GM18502 (cell line): ENCODE data around the gene ADAT2.
A peak's percentile ranks its signal among the peaks of the same experiment; 100 is the strongest.
"Not testable (repeated sequence)": the region's sequence is repeated elsewhere in the genome, so short reads cannot be mapped to it uniquely, and the experiment has no call there.

Source experiments
- ATAC-seq: cut with Tn5 transposase; IDR thresholded peaks from one replicate; pipeline ENCODE4 v1.9.1; 2021; ENCODE audit warnings: mild to moderate bottlenecking; ENCODE audit not compliant: unreplicated experiment, poor library complexity

ADAT2 gene

DNA sequence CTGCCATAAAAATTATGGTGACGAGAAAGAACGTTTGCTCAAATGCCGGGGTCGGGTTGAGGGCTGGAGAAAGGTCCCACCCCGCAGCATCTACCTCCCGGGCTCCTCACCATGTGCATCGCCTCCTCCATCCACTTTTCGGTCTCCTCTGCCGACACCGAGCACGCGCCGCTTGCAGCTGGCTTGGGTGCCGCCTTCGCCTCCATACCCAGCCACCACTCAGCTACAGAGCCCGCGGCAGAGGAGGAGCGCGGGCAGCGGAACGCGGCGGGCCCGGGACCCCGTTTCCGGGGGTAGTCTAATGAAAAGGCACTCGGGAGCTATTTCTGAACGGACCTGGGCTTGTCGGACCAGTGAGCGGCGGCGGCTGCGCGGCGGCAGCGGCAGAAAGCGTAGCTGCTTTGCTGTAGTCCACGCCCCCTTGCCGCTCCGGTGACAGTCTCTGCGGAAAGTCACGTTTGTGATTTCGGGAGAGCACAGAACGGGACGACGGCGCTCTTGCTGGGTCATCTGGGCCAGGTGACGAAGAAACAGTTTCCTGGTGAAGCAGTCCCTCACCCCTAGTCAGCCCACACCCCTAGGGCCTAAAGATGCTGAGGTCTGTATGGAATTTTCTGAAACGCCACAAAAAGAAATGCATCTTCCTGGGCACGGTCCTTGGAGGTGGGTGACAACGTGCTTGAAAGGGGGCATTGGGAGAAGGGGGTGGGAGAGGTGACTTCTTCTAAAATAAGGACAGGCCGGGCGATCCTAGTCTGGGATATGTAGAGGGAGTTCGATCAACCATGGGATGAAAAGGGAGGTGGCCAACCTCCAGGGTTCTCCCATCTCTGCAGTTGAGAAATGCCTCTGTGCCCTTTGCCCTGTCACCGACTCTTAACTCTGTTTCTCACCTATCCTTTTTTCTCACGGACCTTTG lies at the start of gene ADAT2, which contains the start of gene PEX3:
Gene ADAT2, minus strand, starts transcription at position 243 of the 919 bp plus-strand sequence. Its CDS starts 37 bp downstream, at position 206.
Gene PEX3, plus strand, starts transcription at position 353 of the 919 bp plus-strand sequence. Its CDS starts 238 bp downstream, at position 591.
- peak; percentile 98 for ATAC-seq

DNA sequence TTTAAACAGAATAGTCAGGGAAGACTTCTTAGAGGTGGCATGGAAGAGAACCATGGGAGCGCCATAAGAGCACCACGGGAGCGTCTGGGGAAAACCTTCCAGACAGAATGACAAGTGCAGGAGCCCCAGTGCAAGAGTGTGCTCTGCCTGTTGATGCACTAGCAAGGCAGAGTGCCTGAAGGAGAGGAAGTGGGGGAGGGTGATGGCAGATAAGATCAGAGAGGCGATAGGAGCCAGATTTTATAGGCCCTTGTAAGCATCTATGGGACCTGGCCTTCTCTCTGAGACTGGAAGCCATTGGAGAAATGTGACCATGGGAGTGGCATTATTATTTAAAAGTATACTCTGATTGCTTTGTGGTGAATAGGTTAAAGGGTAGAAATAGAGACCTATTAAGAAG lies 47.9 kb upstream of the ADAT2 start:
- no peak for ATAC-seq

DNA sequence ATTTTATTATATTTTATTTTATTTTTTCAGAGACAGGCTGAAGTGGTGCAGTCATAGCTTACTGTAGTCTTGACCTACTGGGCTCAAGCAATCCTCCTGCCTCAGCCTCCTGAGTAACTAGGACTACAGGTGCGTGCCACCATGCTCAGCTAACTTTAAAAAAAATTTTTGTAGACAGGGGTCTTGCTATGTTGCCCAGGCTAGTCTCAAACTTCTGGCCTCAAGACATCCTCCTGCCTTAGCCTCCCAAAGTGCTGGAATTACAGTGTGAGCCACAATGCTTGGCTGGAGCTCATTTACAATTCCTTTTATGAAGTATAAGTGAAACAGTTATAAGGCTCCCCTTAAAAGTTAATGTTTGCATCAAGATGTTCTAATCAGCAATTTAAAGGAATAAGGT lies 46.5 kb upstream of the ADAT2 start:
- no peak for ATAC-seq

DNA sequence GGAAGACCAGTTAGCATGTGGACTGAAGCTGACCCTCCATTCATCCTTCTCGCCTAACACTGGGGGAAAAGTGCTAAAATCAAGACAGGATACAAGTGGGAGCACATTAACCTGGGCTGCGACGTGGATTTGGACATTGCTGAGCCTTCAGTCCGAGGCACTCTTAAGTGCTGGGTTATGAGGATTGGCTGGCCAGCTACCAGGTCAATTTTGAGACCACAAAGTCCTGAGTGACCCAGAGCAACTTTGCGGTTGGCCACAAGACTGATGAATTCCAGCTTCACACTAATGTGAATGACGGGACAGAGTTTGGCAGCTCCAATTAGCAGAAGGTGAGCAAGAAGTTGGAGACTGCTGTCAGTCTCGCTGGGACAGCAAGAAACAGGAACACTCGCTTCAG lies 40.3 kb upstream of the ADAT2 start:
- no peak for ATAC-seq

DNA sequence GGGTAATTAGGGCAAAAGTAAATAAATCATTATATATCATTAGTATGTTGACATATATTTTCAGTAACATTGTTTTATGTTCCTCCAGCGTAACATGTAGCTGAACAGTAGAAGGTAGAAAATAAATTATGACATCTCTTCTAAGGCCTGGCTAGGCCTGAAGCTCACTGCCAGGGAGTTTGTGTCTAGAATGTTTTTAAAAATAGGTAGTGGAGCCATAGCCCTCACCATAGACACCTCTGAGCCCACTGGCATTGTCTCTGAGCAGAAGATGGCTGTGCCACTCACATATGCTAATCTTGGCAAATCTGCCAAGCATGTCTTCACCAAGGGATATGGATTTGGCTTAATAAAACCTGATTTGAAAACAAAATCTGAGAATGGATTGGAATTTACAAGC lies 39.7 kb upstream of the ADAT2 start:
- no peak for ATAC-seq

DNA sequence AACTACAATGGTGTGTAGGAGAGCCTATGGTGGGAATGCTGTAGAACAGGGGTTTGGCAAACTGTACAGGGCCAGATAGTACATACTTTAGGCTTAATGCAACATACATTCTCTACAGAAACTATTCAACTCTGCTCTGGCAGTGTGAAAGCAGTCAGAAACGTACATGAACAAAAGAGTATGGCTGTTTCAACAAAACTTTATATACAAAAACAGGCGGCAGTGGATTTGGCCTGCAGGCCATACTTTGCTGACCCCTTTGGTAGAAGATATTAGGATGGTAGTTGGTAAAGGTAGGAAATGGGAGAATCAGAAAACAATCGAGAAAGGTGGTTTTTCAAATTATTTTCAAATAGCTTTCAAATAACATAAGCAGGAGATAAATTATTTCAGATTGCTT lies 36.3 kb upstream of the ADAT2 start:
- ATAC-seq, result no peak

DNA sequence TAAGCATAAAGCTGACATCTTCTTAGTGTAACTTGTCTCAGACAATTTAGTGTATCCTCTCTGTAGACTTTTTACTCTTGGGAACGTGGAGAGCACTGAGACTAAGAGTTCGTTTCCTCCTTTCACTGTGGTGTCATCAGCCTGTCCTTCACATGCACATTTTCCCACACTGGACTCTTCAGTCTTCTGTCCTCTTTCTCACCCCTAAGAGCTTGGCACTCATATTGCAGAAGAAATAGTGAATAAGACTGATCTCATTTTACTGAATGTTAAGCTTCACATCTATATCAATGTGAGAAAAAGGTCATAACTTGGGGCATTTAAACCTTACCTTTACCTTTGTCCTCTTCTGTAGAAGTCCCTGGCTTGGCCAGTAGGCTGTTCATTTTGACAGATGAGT lies 35.5 kb upstream of the ADAT2 start:
- ATAC-seq, result no peak

DNA sequence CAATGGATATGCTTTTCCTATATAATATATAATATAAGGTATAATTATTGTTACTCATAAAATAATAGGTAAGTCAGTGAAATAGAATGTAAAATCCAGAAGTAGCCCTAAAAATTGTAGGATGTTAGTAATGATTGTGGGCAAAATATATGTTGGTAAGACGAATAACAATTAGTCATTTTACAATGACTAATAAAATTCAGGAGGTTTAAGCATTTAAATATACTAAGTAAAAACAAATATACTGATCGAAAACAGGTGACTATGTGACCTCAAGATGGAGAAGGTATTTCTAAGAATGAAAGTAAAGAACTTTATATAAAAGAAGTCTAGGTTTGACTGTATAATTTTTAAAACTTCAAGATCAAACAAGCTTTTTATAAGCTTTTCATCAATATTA lies 32.1 kb upstream of the ADAT2 start:
- no peak for ATAC-seq

DNA sequence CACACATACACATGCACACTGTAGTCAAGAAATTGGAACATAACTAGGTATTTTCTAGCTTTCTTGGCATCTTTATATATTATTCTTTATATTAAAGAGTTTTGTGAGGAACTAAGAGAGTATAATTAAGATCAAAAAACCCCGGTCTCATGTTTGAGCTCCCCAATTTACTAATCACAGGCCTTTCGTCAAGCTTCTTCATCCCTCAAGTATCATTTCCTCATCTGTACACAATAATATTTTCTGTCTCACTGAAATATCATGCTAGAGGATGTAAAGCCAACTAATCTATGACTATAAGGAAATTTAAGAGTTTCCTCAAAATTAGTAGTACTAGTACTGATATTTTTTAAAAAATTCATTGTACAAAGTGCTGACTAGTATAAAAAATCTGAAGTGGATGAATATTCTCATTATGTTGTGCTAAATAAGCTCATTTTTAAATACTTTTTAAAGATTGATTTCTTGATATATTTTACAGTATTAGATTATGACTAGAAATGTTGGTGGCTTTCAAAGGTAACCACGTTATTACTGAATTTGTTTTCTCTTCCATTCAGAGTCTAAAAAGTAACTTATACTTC lies 28.1 kb upstream of the ADAT2 start:
- ATAC-seq, result no peak

DNA sequence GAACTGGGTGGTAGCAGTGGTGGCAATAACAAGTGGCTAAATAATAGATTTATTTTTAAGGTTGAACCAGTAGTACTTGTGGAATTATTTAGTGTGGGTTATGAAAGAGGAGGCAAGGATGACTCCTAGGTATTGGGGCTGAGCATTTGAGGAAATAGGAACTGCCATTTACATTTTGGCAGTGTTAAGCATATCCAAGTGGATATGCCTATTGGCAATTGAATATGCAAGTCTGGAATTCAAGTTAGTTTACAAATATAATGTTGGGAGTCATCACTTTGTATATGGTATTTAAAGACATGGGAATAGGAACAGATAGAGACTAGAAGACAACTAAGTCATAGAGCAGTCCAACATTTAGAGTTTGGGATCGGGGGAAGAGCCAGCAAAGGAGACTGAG lies 26.1 kb upstream of the ADAT2 start:
- no peak for ATAC-seq

DNA sequence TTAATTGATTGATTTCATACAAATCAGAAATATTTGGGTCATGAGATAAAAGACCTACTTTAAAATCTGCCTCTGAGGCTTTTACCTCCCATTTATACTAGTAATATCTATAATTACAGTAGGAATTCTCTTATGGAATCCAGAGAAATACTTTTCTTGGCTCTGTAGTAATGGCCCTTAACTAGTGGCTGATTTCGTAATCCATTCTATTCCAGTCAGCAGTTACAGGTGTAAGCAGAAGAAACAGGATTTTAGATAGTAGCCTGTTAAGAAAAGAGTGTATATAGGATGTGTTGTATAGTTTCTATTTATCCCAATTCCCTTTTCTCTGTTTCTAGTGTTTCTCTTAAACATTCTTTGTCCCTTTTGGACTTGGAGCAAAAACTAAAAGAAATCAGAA lies 21.3 kb upstream of the ADAT2 start:
- no peak for ATAC-seq

DNA sequence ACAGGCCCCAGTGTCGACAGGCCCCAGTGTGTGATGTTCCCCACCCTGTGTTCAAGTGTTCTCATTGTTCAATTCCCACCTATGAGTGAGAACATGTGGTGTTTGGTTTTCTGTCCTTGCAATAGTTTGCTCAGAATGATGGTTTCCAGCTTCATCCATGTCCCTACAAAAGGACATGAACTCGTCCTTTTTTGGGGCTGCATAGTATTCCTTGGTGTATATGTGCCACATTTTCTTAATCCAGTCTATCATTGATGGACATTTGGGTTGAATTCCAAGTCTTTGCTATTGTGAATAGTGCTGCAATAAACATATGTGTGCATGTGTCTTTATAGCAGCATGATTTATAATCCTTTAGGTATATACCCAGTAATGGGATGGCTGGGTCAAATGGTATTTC lies 18.3 kb upstream of the ADAT2 start:
- not testable (repeated sequence) for ATAC-seq

DNA sequence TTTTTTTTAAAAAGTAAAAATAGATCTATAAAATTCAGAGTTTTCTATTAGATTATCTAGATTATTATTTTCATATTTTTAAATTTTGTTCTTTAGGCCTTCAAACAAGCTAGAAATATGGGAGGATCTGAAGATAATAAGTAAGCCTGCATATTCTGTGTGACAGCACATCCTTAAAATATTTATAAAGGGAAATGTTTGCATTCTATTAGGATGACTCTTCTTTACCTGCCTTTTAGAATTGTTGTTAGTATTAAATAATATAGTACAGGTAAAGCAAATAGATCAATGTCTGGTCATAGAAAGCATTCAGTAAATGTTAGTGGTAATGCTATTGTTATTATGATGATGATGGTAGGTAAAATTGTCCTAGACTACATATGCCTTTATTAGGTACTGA lies 17.5 kb upstream of the ADAT2 start:
- ATAC-seq, result no peak

DNA sequence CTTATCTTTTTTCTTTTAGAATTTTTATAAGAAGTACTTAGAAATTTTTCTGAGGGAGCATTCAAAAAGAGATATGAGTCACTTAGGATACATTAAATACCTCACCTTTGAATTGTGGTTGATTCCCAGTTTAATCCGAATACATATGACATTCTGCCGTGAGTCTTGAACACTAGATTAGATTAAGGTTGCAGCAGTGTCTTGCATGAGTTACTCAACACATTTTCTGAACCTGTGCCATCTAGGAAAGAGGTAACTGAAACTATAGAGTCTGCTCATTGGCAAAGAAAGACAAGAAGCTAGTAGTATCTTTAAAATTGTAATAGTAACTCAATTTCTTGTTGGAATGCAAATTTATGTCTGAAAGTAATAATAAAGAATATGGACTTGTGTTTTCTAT lies 15.1 kb upstream of the ADAT2 start:
- no peak for ATAC-seq

DNA sequence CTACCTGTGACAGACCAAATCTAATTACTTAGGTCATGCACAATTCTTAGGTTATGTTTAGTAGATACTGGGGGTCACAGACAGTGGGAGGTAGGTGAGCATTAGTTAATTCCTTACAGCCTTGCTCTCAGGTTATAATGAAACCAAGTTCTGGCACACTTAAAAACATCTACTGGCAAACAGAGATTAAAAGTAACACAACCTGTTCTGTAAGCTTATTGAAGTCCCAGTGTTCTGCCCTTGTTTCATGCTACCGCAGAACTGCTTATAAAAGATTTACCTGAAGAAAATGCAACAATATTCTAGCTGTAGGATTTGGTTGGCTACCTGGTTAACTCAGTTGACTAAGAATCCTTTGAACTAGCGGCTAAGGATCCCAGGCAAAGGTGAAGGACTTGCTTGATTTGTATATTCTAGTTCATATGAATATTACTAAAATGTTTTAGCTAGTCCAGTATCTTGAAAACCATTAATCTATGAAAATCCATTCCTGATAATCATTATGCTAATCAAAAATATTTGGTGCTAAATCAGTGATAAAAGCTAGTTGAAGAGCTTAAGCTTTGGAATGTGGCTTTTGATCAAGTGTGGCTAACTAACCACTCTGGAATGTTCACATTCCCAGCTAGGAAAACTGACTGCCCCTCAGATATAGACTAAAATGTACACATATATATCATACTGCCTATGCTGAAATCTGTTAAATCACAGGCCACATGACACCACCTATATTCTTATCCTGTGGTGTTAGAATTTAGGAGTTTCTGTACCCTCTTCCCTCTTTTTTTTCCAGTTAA lies 7.3 kb upstream of the ADAT2 start:
- ATAC-seq, result no peak

DNA sequence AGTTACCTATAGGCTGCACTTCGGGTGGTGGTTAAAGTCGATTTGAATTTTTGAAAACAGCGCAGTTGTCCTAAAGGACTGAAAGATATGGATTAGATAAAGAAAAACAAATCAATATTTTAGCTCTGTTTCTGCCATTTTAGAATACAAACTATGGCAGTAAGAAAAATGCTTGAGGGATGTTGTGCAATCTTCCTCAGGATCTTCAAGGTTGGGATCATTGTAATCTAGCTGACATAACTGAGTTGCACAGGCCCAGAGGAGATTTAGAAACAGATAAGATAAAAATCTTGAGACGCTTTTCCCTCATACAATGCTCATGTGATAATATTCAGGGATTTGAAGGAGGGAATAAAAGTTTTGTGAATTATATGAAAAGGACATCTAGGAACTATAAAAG lies 1.0 kb upstream of the ADAT2 start:
- no peak for ATAC-seq

DNA sequence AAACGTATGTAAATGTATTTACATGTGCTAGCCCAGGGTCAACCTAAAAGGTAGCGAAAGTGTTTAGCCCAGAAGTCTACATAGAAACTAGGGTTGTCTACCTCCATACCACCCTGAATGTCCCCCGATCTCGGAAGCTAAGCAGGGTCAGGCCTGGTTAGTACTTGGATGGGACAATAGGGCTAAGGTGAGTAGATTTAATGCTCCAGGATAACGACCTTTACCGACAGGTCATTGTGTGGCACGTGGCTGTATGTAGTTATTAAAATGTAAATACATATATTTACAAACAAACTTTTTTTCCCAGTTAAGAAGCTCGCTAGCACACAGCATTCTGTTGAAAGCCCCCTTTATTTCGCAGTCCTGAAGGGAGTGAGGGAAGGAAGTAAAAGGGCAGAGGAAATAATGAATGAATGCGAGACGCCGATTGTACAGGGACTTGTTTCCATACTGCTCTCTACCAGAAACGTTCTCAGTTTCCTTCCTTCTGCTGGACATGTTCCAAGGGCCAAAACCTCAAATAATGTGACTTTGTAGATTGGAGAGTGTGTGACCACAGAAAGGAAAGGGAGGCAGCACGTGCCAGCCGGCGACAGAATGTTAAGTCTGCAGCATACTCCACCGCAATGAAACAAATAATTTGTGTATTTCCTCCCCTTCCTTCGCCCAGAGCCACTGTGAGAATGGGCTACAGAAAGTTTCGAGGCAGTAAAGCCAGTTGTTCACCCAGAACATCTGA lies 612 bp downstream of the ADAT2 start:
- ATAC-seq, result peak; percentile 8

DNA sequence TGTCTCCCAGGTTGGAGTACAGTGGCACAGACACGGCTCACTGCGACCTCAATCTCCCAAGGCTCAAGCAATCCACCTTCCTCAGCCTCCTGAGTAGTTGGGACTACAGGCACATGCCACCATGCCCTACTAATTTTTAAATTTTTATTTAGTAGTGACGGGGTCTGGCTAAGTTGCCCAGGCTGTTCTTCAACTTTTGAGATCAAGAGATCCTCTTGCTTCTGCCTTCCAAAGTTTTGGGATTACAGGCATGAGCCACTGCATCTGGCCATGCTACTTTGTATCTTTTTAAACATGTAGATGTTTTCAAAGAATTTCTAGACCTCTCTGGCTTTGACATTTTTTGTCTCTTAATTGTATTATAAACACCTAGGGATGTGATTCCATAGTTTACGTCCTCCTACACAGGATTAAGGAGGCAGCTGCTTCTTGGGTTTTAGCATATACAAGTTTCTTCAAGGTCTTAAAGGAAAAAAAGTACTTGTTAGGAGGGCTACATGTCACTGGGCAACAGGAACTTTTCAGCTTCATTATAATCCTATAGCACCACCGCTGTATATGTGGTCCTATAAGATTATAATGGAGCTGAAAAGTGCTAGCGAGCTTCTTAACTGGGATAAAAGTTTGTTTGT lies 1.3 kb downstream of the ADAT2 start:
- ATAC-seq, result no peak

DNA sequence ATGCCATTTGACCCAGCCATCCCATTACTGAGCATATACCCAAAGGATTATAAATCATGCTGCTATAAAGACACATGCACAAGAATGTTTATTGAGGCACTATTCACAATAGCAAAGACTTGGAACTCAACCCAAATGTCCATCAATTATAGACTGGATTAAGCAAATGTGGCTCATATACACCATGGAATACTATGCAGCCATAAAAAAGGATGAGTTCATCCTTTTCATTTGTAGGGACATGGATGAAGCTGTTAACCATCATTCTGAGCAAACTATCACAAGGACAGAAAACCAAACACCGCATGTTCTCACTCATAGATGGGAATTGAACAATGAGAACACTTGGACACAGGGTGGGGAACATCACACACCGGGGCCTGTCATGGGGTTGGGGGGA lies 2.6 kb downstream of the ADAT2 start:
- not testable (repeated sequence) for ATAC-seq

DNA sequence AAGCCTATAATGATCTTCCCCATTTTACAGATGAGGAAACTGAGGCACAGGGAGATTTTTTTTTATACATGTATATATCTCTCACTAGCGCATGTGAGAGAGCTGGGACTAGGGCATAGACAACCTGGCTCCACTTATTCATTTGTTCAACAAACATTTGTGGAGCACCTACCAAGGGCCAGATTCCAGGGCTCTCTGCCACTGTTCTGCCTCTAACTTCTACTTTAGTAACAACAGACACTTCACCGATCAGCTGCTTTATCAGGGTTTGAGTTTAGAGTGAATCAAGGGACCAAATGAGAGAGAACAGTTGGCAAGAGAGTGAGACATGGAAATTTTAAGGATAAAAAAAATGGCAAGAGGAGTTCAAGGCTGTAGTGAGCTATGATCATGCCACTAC lies 7.4 kb downstream of the ADAT2 start:
- ATAC-seq, result no peak
